Measurements from ENCODE around the gene VEZT. TPM values are rescaled to one million over a fixed set of nuclear protein-coding genes. Genes with fewer than 3 reads are reported as not detected.

Gene VEZT
- total RNA-seq, 1 donor = 77.1 TPM

- Histone ChIP-seq H3K79me2 (ENCODE audit: insufficient read depth, low read length) (no peaks in the 10 kb centered on the region), H3K4me3 (ENCODE audit: insufficient read depth, low read length) (no peak overlapping the region), H4K20me1 (ENCODE audit: insufficient read depth, low read length) (no peaks in the 10 kb centered on the region), H3K4me2 (ENCODE audit: insufficient read depth, low read length) (no peak overlapping the region), H3K36me3 (ENCODE audit: insufficient read depth, low read length) (peaks cover 12% of the 10 kb centered on the region), H2AFZ (ENCODE audit: low read length) (no peak overlapping the region), H3K27ac (ENCODE audit: low read depth, low read length) (no peak overlapping the region), H3K9me3 (ENCODE audit: low read depth, low read length) (no peaks in the 10 kb centered on the region), H3K4me1 (ENCODE audit: insufficient read depth, low read length) (no peaks in the 10 kb centered on the region), H3K27me3 (ENCODE audit: insufficient read depth, low read length) (no peaks in the 10 kb centered on the region)
- peak; percentile 5 for DNase-seq (ENCODE audit: insufficient read length, low spot score, missing footprints)
- TF ChIP-seq CTCF (IDR thresholded peaks at IDR 0.05; ENCODE audit: extremely low read depth, low read depth, low read length) = no peak
Measured at GRCh38 chr12:95291501-95291900, 73.9 kb downstream of the VEZT start.

GRCh38 chr12:95298916-95299315 is 81.3 kb downstream of the VEZT start:
- Histone ChIP-seq H3K79me2 (ENCODE audit: insufficient read depth, low read length) (no peaks in the 10 kb centered on the region), H4K20me1 (ENCODE audit: insufficient read depth, low read length) (no peaks in the 10 kb centered on the region), H3K27ac (ENCODE audit: low read depth, low read length) (no peak overlapping the region), H3K36me3 (ENCODE audit: insufficient read depth, low read length) (peaks cover 23% of the 10 kb centered on the region), H3K4me3 (ENCODE audit: insufficient read depth, low read length) (no peak overlapping the region), H3K27me3 (ENCODE audit: insufficient read depth, low read length) (no peaks in the 10 kb centered on the region), H3K9me3 (ENCODE audit: low read depth, low read length) (no peaks in the 10 kb centered on the region), H2AFZ (ENCODE audit: low read length) (no peak overlapping the region), H3K4me1 (ENCODE audit: insufficient read depth, low read length) (peaks cover 8% of the 10 kb centered on the region), H3K4me2 (ENCODE audit: insufficient read depth, low read length) (no peak overlapping the region)
- DNase-seq (ENCODE audit: insufficient read length, low spot score, missing footprints) = no peak
- no peak for TF ChIP-seq CTCF (IDR thresholded peaks at IDR 0.05; ENCODE audit: extremely low read depth, low read depth, low read length)

- Histone ChIP-seq H3K79me2 (ENCODE audit: insufficient read depth, low read length) (no peaks in the 10 kb centered on the region), H3K27ac (ENCODE audit: low read depth, low read length) (no peak overlapping the region), H3K36me3 (ENCODE audit: insufficient read depth, low read length) (peaks cover 17% of the 10 kb centered on the region), H4K20me1 (ENCODE audit: insufficient read depth, low read length) (no peaks in the 10 kb centered on the region), H3K4me3 (ENCODE audit: insufficient read depth, low read length) (no peak overlapping the region), H3K27me3 (ENCODE audit: insufficient read depth, low read length) (no peaks in the 10 kb centered on the region), H2AFZ (ENCODE audit: low read length) (no peak overlapping the region), H3K4me1 (ENCODE audit: insufficient read depth, low read length) (peaks cover 22% of the 10 kb centered on the region), H3K9me3 (ENCODE audit: low read depth, low read length) (no peaks in the 10 kb centered on the region), H3K4me2 (ENCODE audit: insufficient read depth, low read length) (no peak overlapping the region)
- no peak for DNase-seq (ENCODE audit: insufficient read length, low spot score, missing footprints)
- no peak for TF ChIP-seq CTCF (IDR thresholded peaks at IDR 0.05; ENCODE audit: extremely low read depth, low read depth, low read length)
Measured at GRCh38 chr12:95300286-95300685, 82.7 kb downstream of the VEZT start.

- Histone ChIP-seq H3K79me2 (ENCODE audit: insufficient read depth, low read length) (no peaks in the 10 kb centered on the region), H3K36me3 (ENCODE audit: insufficient read depth, low read length) (peaks cover 22% of the 10 kb centered on the region), H4K20me1 (ENCODE audit: insufficient read depth, low read length) (no peaks in the 10 kb centered on the region), H3K4me1 (ENCODE audit: insufficient read depth, low read length) (peaks cover 26% of the 10 kb centered on the region), H3K9me3 (ENCODE audit: low read depth, low read length) (no peaks in the 10 kb centered on the region), H3K27me3 (ENCODE audit: insufficient read depth, low read length) (no peaks in the 10 kb centered on the region), H3K27ac (ENCODE audit: low read depth, low read length) (peak overlapping the region; percentile 18), H3K4me3 (ENCODE audit: insufficient read depth, low read length) (no peak overlapping the region), H2AFZ (ENCODE audit: low read length) (no peak overlapping the region), H3K4me2 (ENCODE audit: insufficient read depth, low read length) (peak overlapping the region; percentile 24)
- DNase-seq (ENCODE audit: insufficient read length, low spot score, missing footprints) = peak; percentile 27
- TF ChIP-seq CTCF (IDR thresholded peaks at IDR 0.05; ENCODE audit: extremely low read depth, low read depth, low read length) = no peak
Measured at GRCh38 chr12:95303476-95303875, 85.9 kb downstream of the VEZT start.

All from osteoblast (primary cell).